Right lobe of liver (tissue), 6 donors: Measurements from ENCODE around the gene XAGE1B. TPM values are rescaled to one million over a fixed set of nuclear protein-coding genes. Genes with fewer than 3 reads are reported as not detected.
"Not testable (repeated sequence)": the region's sequence is repeated elsewhere in the genome, so short reads cannot be mapped to it uniquely, and the experiment has no call there.

Source experiments
- ATAC-seq, 4 donors: fragments of 200-7000 bp; cut with Tn5 transposase; one replicate each; pipeline ENCODE4 v1.9.1; 2020; ENCODE audit warnings: mild to moderate bottlenecking in 4 of 4, moderate library complexity in 4 of 4
- DNase-seq, 3 donors: peaks; one replicate each; pipeline ENCODE4 v3.0.0-alpha.2; 2020
- H3K27ac ChIP-seq, 3 donors: fragments of 200-600 bp; one replicate each; pipeline ENCODE4 v1.8.0; 2022
- H3K27me3 ChIP-seq, 2 donors: fragments of 200-600 bp; one replicate each; pipeline ENCODE4 v1.8.0; 2022
- H3K36me3 ChIP-seq, 4 donors: fragments of 200-600 bp; sonication (generic) in 1 of 4; one replicate each; pipeline versions ENCODE4 v1.5.1 to v1.8.0; 2017 to 2022; ENCODE audit warnings: control low read depth in 1 of 4
- H3K4me1 ChIP-seq, 4 donors: fragments of 200-600 bp; sonication (generic) in 1 of 4; one replicate each; pipeline versions ENCODE4 v1.5.1 to v1.8.0; 2017 to 2022; ENCODE audit warnings: control low read depth in 1 of 4
- H3K4me3 ChIP-seq, 3 donors: fragments of 200-600 bp; one replicate each; pipeline ENCODE4 v1.8.0; 2022
- H3K9me3 ChIP-seq, 4 donors: fragments of 200-600 bp; sonication (generic) in 1 of 4; one replicate each; pipeline versions ENCODE4 v1.5.1 to v1.8.0; 2017 to 2022; ENCODE audit warnings: control low read depth in 1 of 4
- CTCF ChIP-seq, 4 donors: fragments of 200-600 bp in 3 of 4; fragments of 450-650 bp in 1 of 4; IDR thresholded peaks; one replicate each; pipeline versions ENCODE4 v1.5.1 to v1.8.0; 2016 to 2022; ENCODE audit warnings: antibody characterized with exemption in 4 of 4, mild to moderate bottlenecking in 2 of 4
- POLR2A ChIP-seq: fragments of 450-650 bp; IDR thresholded peaks from one replicate; pipeline ENCODE4 v1.6.1; 2017; ENCODE audit warnings: antibody characterized with exemption, mild to moderate bottlenecking
- WGBS: methylation state at CpG from one replicate; pipeline ENCODE4 v1.1.6; 2018; ENCODE audit warnings: low coverage, low lambda C conversion rate; ENCODE audit not compliant: insufficient coverage; ENCODE audit errors: missing lambda C conversion rate; 5-methylcytosine and 5-hydroxymethylcytosine counted together
- intact Hi-C, 2 donors: fragments of 100-400 bp; cut with DNase I; formaldehyde crosslinking; loops; one replicate each; pipeline versions ENCODE4 v1.11.2 to v1.14.1; 2022
- small RNA-seq, 2 experiments: library from RNA; depleted of rRNA; stranded (forward); fragments of <200 nt; gene quantifications; one replicate each; pipeline ENCODE3, GENCODE V24; 2016
- total RNA-seq, 6 experiments: library from RNA; depleted of rRNA in 2 of 6; stranded (reverse); fragments of >200 nt in 2 of 6; fragmentation: NEBNext Ultra II Directional in 3 of 6; extraction: Animal tissue kit (Norgen Biotek cat#: 25700) in 3 of 6; gene quantifications; one replicate each; pipeline versions ENCODE4 v1.1.0 to v1.2.4, GENCODE V29; 2016 to 2023
- donor health status: DM: no; HTN: yes; CAD: no.
- donor health status: DM: no; HTN: no; CAD: no.
- donor health status: DM: no; HTN: no; CAD: no.
- donor health status: DM: no; HTN: yes; CAD: no.
- donor health status: DM: no; HTN: yes; CAD: no.

XAGE1B gene
- total RNA-seq, 6 experiments from 2014 or later = not detected

- H3K4me1 ChIP-seq = no peaks in the 10 kb centered on the region
- 63% methylated on average over 3 of the region's 3 CpGs for WGBS
These were observed 9.5 kb downstream of the XAGE1B start for GRCh38 chrX:52507331-52507730.

GRCh38 chrX:52504551-52504950, 12.3 kb downstream of the XAGE1B start:
- ATAC-seq (no peak), DNase-seq (no peak)
- Histone ChIP-seq H3K4me3 (no peak overlapping the region), H3K4me1 (no peaks in the 10 kb centered on the region), H3K27ac (no peak overlapping the region), H3K27me3 (no peaks in the 10 kb centered on the region), H3K36me3 (no peaks in the 10 kb centered on the region), H3K9me3 (no peaks in the 10 kb centered on the region)
- 75% methylated on average over 2 of the region's 4 CpGs for WGBS
- TF ChIP-seq POLR2A (no peak), CTCF (IDR thresholded peaks at IDR 0.05) (no peak)
- intact Hi-C loops = no loop called here

More at GRCh38 chrX:52507331-52507730, 9.5 kb downstream of the XAGE1B start:
- DNase-seq (no peak), ATAC-seq (no peak)
- Histone ChIP-seq H3K27ac (no peak overlapping the region), H3K36me3 (no peaks in the 10 kb centered on the region), H3K9me3 (no peaks in the 10 kb centered on the region), H3K27me3 (no peaks in the 10 kb centered on the region), H3K4me3 (no peak overlapping the region)
- intact Hi-C loops = no loop called here
- no peak for TF ChIP-seq POLR2A
- no peak for TF ChIP-seq CTCF (IDR thresholded peaks at IDR 0.05)

- intact Hi-C loops, H3K27me3 ChIP-seq, ATAC-seq, H3K27ac ChIP-seq, DNase-seq, H3K4me3 ChIP-seq, H3K36me3 ChIP-seq, H3K4me1 ChIP-seq, H3K9me3 ChIP-seq: not testable (repeated sequence)
- WGBS = no CpG with 5 or more reads among the region's 6 CpGs
These were observed 15.5 kb downstream of the XAGE1B start for GRCh38 chrX:52501362-52501761.

- WGBS = no CpG with 5 or more reads among the region's 5 CpGs
- H3K4me1 ChIP-seq, ATAC-seq, H3K27me3 ChIP-seq, H3K9me3 ChIP-seq, H3K27ac ChIP-seq, H3K36me3 ChIP-seq, DNase-seq, intact Hi-C loops, H3K4me3 ChIP-seq: not testable (repeated sequence)
These were observed 20.5 kb downstream of the XAGE1B start for GRCh38 chrX:52496419-52496772.

GRCh38 chrX:52495545-52496418, 21.1 kb downstream of the XAGE1B start, which contains the start of gene XAGE1A:
XAGE1A (plus strand) TSS chrX:52495808; CDS start chrX:52497362, 1,554 bp downstream.
- no CpG with 5 or more reads among the region's 41 CpGs for WGBS
- H3K4me1 ChIP-seq, intact Hi-C loops, H3K36me3 ChIP-seq, DNase-seq, H3K4me3 ChIP-seq, H3K9me3 ChIP-seq, H3K27me3 ChIP-seq, H3K27ac ChIP-seq: not testable (repeated sequence)
- peak in 1 of 4 donors; percentile 44 for ATAC-seq

- DNase-seq, H3K36me3 ChIP-seq, H3K4me1 ChIP-seq, H3K27ac ChIP-seq, H3K27me3 ChIP-seq, ATAC-seq, H3K9me3 ChIP-seq, intact Hi-C loops, H3K4me3 ChIP-seq: not testable (repeated sequence)
- 20% methylated on average over 1 of the region's 1 CpG for WGBS
These were observed 45.6 kb downstream of the XAGE1B start for GRCh38 chrX:52471301-52471700.

Small RNA genes within 50 kb of the gene (small RNA-seq; reads per million reads assigned to genes)
- 0 reads per million in 2 experiments for gene BX510359.8
- 0 reads per million in 2 experiments for gene RBM22P7

Other genes starting within 250 kb of the XAGE1B start
- not detected for gene XAGE2, start 148.0 kb downstream of the XAGE1B start, total RNA-seq
- not detected for gene XAGE1A, start 21.3 kb downstream of the XAGE1B start, total RNA-seq
- gene SSX7, start 137.8 kb upstream of the XAGE1B start, total RNA-seq = not detected
- not detected for gene SSX2, start 190.1 kb upstream of the XAGE1B start, total RNA-seq
- gene SSX2B, start 234.2 kb upstream of the XAGE1B start, total RNA-seq = not detected